HG02798 (cell line): ENCODE results near the gene SLC13A2.
"Not testable (repeated sequence)": the region's sequence is repeated elsewhere in the genome, so short reads cannot be mapped to it uniquely, and the experiment has no call there.

Source experiments
- ATAC-seq: cut with Tn5 transposase; IDR thresholded peaks from one replicate; pipeline ENCODE4 v1.9.1; 2021; ENCODE audit warnings: mild to moderate bottlenecking; ENCODE audit not compliant: unreplicated experiment, poor library complexity

SLC13A2 gene

DNA sequence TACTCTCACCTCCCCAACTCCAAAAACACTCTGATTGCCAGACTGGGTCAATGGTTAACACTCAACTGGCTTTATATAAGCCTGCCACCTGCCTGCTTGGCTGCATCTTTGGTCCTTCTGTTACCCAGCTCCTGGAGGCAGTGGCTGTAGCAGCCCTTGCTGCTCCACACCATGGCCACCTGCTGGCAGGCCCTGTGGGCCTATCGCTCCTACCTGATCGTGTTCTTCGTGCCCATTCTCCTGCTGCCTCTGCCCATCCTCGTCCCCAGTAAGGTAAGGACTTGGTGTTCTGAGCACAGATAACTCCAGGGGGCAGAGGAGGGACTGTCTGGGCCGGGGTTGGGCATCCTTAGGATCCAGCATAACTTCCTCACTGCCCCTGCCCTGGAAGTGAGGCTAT is at the start of gene SLC13A2:
SLC13A2 (plus strand) TSS at position 103 of the 400 bp plus-strand sequence; CDS start at position 172, 69 bp downstream.
- no peak for ATAC-seq

DNA sequence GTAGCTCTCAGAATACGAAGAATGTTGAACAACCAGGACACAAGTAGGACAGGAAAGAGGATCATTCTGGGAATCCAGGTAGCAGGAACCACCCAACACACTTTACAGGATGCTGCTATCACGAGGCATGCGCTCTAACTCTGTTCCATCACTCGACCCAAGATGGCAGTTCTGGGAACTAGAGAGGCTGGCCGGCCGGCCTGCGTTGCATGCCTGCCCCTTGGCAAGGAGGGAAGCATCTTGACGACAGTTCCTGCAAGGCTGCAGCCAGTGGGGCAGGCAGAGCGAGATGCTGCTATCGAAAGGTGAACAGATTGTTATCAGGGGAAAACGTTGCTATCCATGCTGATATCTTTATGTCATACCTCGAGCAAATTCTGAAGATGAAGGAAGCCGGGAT is 48.2 kb upstream of the SLC13A2 start:
- no peak for ATAC-seq

DNA sequence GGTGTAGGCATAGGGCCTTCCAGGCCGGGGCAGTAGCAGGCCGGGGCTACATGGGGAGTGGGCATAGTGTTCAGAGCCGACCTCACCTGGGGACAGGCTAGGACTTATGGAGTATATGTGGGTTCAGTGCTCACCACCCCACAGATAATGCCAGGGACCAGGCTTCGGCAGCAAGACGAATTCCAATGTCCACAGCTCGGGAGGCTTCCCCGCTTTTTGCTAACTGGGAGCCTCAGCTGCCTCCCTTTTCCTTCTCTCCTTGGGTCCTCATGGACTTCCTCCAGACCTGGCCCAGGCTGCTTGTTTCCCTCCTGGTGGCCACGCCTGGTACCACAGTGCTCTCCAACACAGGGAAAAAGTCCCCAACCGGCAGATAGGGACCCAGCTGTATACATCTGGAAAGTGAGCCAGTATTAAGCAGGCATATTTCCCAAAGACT is 47.3 kb upstream of the SLC13A2 start:
- ATAC-seq, result no peak

- ATAC-seq, result no peak
These were observed 46.1 kb upstream of the SLC13A2 start for GRCh38 chr17:28427371-28427770.

- ATAC-seq, result not testable (repeated sequence)
These were observed 45.5 kb upstream of the SLC13A2 start for GRCh38 chr17:28427982-28428381.

- no peak for ATAC-seq
These were observed 39.7 kb upstream of the SLC13A2 start for GRCh38 chr17:28433721-28434120.

GRCh38 chr17:28434326-28434725 is 39.1 kb upstream of the SLC13A2 start:
- not testable (repeated sequence) for ATAC-seq

- no peak for ATAC-seq
These were observed 29.4 kb upstream of the SLC13A2 start for GRCh38 chr17:28443901-28444638.

- no peak for ATAC-seq
These were observed 26.6 kb upstream of the SLC13A2 start for GRCh38 chr17:28446716-28447395.

- ATAC-seq, result no peak
These were observed 26.1 kb upstream of the SLC13A2 start for GRCh38 chr17:28447396-28447760.

- ATAC-seq, result no peak
These were observed 23.6 kb upstream of the SLC13A2 start for GRCh38 chr17:28449859-28450258.

DNA sequence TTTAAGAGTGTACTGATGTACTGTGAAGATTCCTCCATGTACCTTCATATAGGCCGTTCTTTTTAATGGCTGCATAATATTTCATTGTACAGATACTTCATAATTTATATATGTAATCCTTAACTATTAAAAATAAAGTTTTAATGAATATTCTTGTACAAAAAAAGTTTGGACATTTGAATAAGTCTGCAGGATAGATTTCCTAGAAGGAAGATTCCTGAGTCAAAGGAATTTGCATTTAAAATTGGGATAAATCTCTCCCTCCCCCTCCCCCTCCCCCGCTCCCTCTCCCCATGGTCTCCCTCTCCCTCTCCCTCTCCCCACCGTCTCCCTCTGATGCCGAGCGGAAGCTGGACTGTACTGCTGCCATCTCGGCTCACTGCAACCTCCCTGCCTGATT is 15.6 kb upstream of the SLC13A2 start:
- no peak for ATAC-seq

DNA sequence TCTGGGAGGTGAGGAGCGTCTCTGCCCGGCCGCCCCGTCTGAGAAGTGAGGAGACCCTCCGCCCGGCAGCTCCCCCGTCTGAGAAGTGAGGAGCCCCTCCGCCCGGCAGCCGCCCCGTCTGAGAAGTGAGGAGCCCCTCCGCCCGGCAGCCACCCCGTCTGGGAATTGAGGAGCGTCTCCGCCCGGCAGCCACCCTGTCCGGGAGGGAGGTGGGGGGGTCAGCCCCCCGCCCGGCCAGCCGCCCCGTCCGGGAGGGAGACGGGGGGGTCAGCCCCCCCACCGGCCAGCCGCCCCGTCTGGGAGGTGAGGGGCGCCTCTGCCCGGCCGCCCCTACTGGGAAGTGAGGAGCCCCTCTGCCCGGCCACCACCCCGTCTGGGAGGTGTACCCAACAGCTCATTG is 14.6 kb upstream of the SLC13A2 start:
- not testable (repeated sequence) for ATAC-seq

DNA sequence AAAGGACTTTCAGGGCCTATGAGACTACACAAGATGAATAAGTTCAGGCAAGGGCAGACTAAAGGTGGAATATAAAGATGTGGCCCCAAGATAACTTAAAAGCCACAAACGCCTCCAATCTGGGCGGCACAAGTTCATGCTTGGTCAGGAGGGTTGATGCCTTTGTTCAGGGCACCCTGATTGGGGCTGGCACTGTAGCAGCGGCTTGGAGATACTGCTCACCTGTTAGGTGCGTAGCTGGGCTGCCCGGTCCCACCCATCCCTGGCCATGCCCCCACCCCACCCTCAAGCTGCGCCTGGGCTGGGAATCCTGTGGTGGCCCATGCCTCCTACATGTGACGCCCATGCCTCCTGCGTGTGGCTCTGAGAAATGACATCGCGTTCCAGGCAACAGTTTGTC is 12.5 kb upstream of the SLC13A2 start:
- ATAC-seq, result no peak

- no peak for ATAC-seq
These were observed 7.4 kb upstream of the SLC13A2 start for GRCh38 chr17:28466001-28466400.

DNA sequence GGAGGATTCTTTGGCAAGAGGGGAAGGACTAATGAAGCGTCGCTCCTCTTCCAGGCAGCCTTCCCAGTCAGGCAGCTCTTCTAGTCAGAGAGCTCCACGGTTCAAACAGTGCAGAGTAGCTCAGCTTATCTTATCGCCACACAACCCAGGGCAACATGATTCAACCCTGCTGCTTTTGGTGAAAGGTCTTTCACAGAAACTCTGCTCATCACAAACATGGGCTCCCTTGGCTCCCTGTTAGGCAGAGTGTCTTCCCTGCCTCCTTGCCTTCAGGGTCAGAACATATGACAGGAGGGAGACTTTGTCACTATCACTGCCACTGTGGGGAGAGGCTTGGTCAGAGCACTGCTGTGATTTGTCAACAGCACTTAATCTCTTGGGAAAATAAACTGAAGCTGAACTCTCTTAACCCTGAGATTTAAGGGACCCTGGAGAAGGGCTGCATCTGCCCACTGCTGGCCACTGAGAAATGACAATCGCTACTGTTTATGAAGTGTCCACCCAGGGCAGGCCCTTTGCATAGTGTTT is 6.9 kb upstream of the SLC13A2 start:
- ATAC-seq, result no peak

DNA sequence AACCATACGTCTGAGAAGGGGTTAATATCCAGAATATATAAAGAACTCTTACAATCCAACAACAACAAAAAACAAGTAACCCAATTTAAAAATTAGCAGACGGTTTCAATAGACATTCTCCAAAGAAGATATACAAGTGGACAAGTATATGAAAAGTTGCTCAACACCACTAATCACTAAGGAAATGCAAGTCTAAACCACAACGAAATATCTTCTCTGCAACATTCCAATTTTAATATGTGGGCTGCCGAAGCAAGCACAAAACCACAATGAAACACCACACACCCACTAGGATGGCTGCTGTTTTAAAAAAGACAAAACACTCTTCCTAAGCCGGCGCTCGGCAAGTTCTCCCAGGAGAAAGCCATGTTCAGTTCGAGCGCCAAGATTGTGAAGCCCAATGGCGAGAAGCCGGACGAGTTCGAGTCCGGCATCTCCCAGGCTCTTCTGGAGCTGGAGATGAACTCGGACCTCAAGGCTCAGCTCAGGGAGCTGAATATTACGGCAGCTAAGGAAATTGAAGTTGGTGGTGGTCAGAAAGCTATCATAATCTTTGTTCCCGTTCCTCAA is 5.9 kb upstream of the SLC13A2 start:
- no peak for ATAC-seq

DNA sequence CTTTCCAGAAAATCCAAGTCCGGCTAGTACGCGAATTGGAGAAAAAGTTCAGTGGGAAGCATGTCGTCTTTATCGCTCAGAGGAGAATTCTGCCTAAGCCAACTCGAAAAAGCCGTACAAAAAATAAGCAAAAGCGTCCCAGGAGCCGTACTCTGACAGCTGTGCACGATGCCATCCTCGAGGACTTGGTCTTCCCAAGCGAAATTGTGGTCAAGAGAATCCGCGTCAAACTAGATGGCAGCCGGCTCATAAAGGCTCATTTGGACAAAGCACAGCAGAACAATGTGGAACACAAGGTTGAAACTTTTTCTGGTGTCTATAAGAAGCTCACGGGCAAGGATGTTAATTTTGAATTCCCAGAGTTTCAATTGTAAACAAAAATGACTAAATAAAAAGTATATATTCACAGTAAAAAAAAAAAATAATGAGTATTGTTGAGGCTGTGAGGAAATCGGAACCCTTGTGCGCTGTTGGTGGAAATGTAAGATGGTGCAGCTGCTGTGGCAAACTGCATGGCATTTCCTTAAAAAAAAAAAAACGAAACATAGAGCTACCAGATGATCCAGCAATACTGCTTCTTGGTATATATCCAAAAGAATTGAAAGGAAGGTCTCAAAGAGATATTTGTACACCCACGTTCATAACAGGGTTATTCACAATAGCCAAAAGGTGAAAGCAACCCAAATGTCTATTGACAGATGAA is 5.3 kb upstream of the SLC13A2 start:
- ATAC-seq, result not testable (repeated sequence)

- peak; percentile 80 for ATAC-seq
These were observed 4.7 kb upstream of the SLC13A2 start for GRCh38 chr17:28468781-28469180.

GRCh38 chr17:28469376-28469775 is 4.1 kb upstream of the SLC13A2 start:
- ATAC-seq, result no peak
